Transverse colon (tissue), 4 donors: Measurements from ENCODE around the gene HTR1B. TPM values are rescaled to one million over a fixed set of nuclear protein-coding genes. Genes with fewer than 3 reads are reported as not detected.

ENCODE experiments used
- DNase-seq: peaks from one replicate; pipeline ENCODE4 v3.0.0-alpha.2; 2019
- H3K27ac ChIP-seq, 4 donors: fragments of 200-600 bp; sonication (generic); 2 replicates each; pipeline ENCODE4 v1.5.1; 2016 to 2018; ENCODE audit warnings: inconsistent platforms in 4 of 4
- H3K27me3 ChIP-seq: fragments of 200-600 bp; sonication (generic); 2 replicates; pipeline ENCODE4 v1.5.1; 2017; ENCODE audit warnings: inconsistent platforms
- H3K36me3 ChIP-seq, 4 donors: fragments of 200-600 bp; sonication (generic); 2 replicates each; pipeline ENCODE4 v1.5.1; 2017 to 2019; ENCODE audit warnings: inconsistent platforms in 4 of 4
- H3K4me1 ChIP-seq, 4 donors: fragments of 200-600 bp; sonication (generic); 2 replicates each; pipeline ENCODE4 v1.5.1; 2017 to 2020; ENCODE audit warnings: inconsistent platforms in 4 of 4
- H3K4me3 ChIP-seq, 4 donors: fragments of 200-600 bp; sonication (generic); 1 replicate in 1 of 4; 2 replicates in 3 of 4; pipeline versions ENCODE4 v1.5.1 to v1.6.1; 2017 to 2019; ENCODE audit warnings: inconsistent platforms in 4 of 4
- H3K9me3 ChIP-seq, 2 donors: fragments of 200-600 bp; sonication (generic); 2 replicates each; pipeline ENCODE4 v1.5.1; 2017 to 2019; ENCODE audit warnings: inconsistent platforms in 2 of 2
- CTCF ChIP-seq, 5 experiments: fragments of 200-600 bp in 3 of 5; fragments of 450-650 bp in 2 of 5; sonication (generic) in 3 of 5; IDR thresholded peaks; 1 replicate in 2 of 5; 2 replicates in 3 of 5; pipeline ENCODE4 v1.5.1; 2016 to 2017; ENCODE audit warnings: antibody characterized with exemption in 5 of 5, inconsistent platforms in 3 of 5, mild to moderate bottlenecking in 2 of 5, moderate library complexity in 1 of 5
- EP300 ChIP-seq: sonication (generic); formaldehyde crosslinking; IDR thresholded peaks from one replicate; pipeline ENCODE4 v1.6.1; 2017; ENCODE audit warnings: antibody characterized with exemption, low read depth
- POLR2A ChIP-seq: fragments of 450-650 bp; IDR thresholded peaks from one replicate; pipeline ENCODE4 v1.6.1; 2016; ENCODE audit warnings: antibody characterized with exemption, mild to moderate bottlenecking, moderate library complexity
- POLR2AphosphoS5 ChIP-seq, 3 donors: sonication (generic); formaldehyde crosslinking; IDR thresholded peaks; one replicate each; pipeline ENCODE4 v1.6.1; 2016; ENCODE audit warnings: antibody characterized with exemption in 3 of 3
- WGBS, 2 donors: methylation state at CpG; one replicate each; pipeline ENCODE4 v1.1.5; 2018; ENCODE audit warnings: low coverage in 1 of 2; 5-methylcytosine and 5-hydroxymethylcytosine counted together
- in situ Hi-C, 4 donors: fragments of 200-750 bp; cut with MboI; loops; one replicate each; pipeline versions ENCODE4 v1.15.0 to v1.15.1; 2017; ENCODE audit warnings: low sequenced_read_pairs in 3 of 4, low pct_ligation_motif_present in 1 of 4, low pct_unique_long_range_greater_than_20kb in 1 of 4
- intact Hi-C: fragments of 100-400 bp; cut with DNase I; formaldehyde crosslinking; loops from one replicate; pipeline ENCODE4 v1.15.1; 2023; ENCODE audit warnings: low total_unique reads
- total RNA-seq, 4 donors: library from RNA; depleted of rRNA; stranded (reverse); fragments of >200 nt; gene quantifications; one replicate each; pipeline ENCODE4 v1.1.0, GENCODE V29; 2016

HTR1B gene
- total RNA-seq, 4 donors from 2014 or later, result not detected

GRCh38 chr6:77455271-77455670 is 8.0 kb downstream of the HTR1B start:
- Histone ChIP-seq H3K4me3 (no peak overlapping the region), H3K4me1 (peaks cover 0 to 3% (median 0%) of the 10 kb centered on the region in 4 donors), H3K9me3 (no peaks in the 10 kb centered on the region), H3K36me3 (no peaks in the 10 kb centered on the region), H3K27ac (no peak overlapping the region), H3K27me3 (no peaks in the 10 kb centered on the region)
- no peak for TF ChIP-seq POLR2A
- TF ChIP-seq CTCF (IDR thresholded peaks at IDR 0.05), result no peak
- TF ChIP-seq POLR2AphosphoS5 (IDR thresholded peaks at IDR 0.05), result no peak
- TF ChIP-seq EP300, result no peak
- in situ Hi-C loops (loop anchor here in 3 of 4 donors (25.0 kb wide), 1 partner anchor 1518 kb away; no protein-coding TSS in a partner anchor), intact Hi-C loops (no loop called here)
- DNase-seq, result no peak

GRCh38 chr6:77454386-77454785 is 8.9 kb downstream of the HTR1B start:
- Histone ChIP-seq H3K4me1 (peaks cover 0 to 3% (median 0%) of the 10 kb centered on the region in 4 donors), H3K4me3 (no peak overlapping the region), H3K9me3 (no peaks in the 10 kb centered on the region), H3K27ac (no peak overlapping the region), H3K27me3 (no peaks in the 10 kb centered on the region), H3K36me3 (no peaks in the 10 kb centered on the region)
- intact Hi-C loops (no loop called here), in situ Hi-C loops (loop anchor here in 3 of 4 donors (25.0 kb wide), 1 partner anchor 1517 kb away; no protein-coding TSS in a partner anchor)
- whole genome bisulfite sequencing, 2 donors, result 83 to 86% methylated on average over 1 to 2 of the region's 2 CpGs
- no peak for DNase-seq
- no peak for TF ChIP-seq POLR2A
- TF ChIP-seq EP300, result no peak
- TF ChIP-seq CTCF (IDR thresholded peaks at IDR 0.05), result no peak

GRCh38 chr6:77451466-77451865 is 11.8 kb downstream of the HTR1B start:
- in situ Hi-C loops, result loop anchor here in 3 of 4 donors (25.0 kb wide), 1 partner anchor 1514 kb away; no protein-coding TSS in a partner anchor
- intact Hi-C loops, result no loop called here
- 90 to 93% methylated on average over 4 of the region's 4 CpGs for WGBS, 2 donors

GRCh38 chr6:77450924-77451323 is 12.4 kb downstream of the HTR1B start:
- no peak for DNase-seq
- H3K36me3 ChIP-seq, result no peaks in the 10 kb centered on the region
- TF ChIP-seq EP300, result no peak
- TF ChIP-seq CTCF (IDR thresholded peaks at IDR 0.05), result no peak
- no peak for TF ChIP-seq POLR2A
- no peak for TF ChIP-seq POLR2AphosphoS5 (IDR thresholded peaks at IDR 0.05)
- intact Hi-C loops (no loop called here), in situ Hi-C loops (loop anchor here in 3 of 4 donors (25.0 kb wide), 1 partner anchor 1514 kb away; no protein-coding TSS in a partner anchor)
- H3K27me3 ChIP-seq, result no peaks in the 10 kb centered on the region
- H3K27ac ChIP-seq, result no peak overlapping the region
- H3K4me1 ChIP-seq, result no peaks in the 10 kb centered on the region
- no peaks in the 10 kb centered on the region for H3K9me3 ChIP-seq
- H3K4me3 ChIP-seq, result no peak overlapping the region

More at GRCh38 chr6:77451466-77451865, 11.8 kb downstream of the HTR1B start:
- Histone ChIP-seq H3K4me3 (no peak overlapping the region), H3K27me3 (no peaks in the 10 kb centered on the region), H3K4me1 (no peaks in the 10 kb centered on the region), H3K36me3 (no peaks in the 10 kb centered on the region), H3K27ac (no peak overlapping the region), H3K9me3 (no peaks in the 10 kb centered on the region)
- DNase-seq, result no peak
- TF ChIP-seq CTCF (IDR thresholded peaks at IDR 0.05) (no peak), POLR2A (no peak), POLR2AphosphoS5 (IDR thresholded peaks at IDR 0.05) (no peak), EP300 (no peak)
